T follicular helper cell (primary cell): ENCODE data around the gene AOAH.
"Not testable (repeated sequence)": the region's sequence is repeated elsewhere in the genome, so short reads cannot be mapped to it uniquely, and the experiment has no call there.

Experiments
- DNase-seq: peaks from one replicate; pipeline ENCODE4 v3.0.0-alpha.2; 2020; ENCODE audit warnings: low read depth

AOAH gene

DNA sequence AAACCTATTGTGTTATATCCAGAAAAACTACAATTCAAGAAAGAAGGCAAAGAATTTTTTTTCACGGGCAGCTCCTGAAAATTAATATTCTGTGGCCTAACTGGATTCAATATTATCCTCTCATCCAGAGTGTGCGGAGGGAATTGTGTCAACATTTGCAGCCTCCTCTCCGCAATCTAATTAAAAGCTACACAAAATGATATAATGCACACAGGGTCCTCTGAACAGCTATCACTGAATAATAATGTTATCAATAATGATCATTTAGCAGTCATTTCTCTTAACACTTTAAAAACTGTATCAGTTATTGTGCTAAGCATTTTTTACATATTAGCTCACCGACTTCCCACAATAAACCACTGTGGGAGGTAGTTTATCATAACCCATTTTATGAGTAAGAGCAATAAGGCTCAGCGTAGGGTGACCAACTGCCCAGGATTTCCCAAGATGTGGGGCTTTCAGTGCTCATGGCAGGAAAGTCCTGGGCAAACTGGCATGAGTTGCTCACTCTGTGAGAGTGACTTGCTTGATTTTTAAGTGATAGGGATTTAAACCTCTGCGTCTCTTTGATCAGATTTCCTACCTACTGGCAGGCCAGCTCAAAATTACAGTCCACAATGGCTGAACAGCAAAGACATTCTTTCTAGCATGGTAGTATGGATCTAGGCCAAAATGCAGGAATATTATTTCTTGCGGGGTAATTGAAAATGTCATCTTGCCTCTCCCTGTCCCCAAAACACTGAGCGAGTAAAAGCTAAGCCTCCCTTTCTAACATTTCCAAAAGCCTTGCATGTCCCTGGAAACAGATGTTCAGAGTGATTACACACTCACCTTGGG lies 65.7 kb downstream of the AOAH start:
- no peak for DNase-seq

DNA sequence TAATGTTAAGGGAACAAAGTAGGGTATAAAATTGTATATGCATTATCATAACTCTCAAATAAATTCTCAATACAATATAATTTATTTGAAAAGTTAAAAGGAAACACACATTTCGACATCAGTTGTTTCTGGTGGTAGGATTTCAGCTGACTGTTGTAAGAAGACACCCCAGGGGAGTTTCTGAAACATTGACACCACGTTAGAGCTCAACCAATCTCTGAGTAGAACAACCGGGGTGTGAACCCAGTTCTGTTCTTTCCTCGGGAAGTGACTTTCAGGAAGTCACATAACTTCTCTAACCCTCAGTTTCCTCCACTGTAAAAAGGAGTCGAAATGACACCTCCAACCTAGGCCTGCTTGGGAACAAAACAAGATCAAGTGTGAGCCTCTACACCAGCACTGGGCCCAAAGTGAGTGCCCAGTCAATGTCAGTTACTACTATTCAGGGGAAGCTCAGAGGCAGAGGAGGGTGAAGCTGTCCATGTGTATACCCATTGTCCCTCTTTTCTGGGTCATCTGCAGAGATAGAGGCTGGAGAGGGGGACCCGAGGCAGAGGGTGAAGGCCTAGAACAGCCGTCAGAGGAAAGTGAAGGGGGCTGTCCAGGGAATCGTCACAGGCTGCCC lies 67.1 kb downstream of the AOAH start:
- DNase-seq: no peak

DNA sequence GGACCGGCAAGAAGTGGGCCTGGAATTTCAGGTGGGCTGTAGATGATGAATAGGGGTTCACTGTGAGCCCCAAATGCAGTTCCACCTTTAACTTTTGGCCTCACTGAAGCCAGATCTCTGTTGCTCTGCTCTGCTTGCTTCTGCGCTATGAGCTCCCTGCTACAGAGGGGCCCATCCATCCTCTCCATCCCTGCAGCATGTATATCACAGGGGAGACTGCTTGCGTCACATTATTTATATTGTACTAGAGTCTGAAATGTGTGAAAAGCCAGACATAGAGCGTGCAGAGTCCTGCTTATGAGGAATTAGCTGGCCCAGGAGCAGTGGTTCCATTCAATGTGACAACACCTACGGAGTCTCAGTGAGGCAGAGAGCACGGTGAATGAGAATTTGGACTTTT lies 69.9 kb downstream of the AOAH start:
- no peak for DNase-seq

DNA sequence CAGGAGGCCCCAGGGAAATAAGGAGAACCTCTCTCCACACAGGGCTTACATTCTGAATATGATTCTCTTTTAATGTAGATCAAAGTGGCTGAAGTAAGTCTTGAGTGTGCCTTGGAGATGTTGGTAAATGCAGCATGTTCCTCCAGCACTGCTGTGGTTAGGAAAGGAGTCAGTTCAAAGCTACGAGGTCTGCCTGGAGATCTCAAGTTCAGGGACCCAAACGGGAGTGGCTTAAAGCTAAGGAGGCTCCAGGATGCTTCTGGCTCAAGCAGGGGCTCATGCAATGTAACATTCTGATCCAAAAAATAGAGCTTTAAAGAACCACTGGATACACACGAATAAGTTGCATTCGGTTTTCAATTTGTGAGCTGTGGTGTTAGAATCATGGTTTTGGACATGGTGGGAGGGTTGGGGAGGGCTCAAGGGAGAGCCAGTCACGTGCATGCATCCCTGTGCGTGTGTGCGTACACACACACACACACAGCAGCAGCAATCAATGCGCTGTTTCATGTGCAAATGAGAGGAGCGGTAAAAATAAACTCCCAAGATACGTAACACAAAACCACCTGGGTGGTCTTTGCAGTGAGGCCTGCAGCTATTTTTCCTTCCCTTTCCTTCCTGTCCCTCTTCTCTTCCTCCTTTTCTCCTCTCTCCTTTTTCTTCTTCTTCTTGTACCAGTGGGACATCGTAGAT lies 70.5 kb downstream of the AOAH start:
- no peak for DNase-seq

DNA sequence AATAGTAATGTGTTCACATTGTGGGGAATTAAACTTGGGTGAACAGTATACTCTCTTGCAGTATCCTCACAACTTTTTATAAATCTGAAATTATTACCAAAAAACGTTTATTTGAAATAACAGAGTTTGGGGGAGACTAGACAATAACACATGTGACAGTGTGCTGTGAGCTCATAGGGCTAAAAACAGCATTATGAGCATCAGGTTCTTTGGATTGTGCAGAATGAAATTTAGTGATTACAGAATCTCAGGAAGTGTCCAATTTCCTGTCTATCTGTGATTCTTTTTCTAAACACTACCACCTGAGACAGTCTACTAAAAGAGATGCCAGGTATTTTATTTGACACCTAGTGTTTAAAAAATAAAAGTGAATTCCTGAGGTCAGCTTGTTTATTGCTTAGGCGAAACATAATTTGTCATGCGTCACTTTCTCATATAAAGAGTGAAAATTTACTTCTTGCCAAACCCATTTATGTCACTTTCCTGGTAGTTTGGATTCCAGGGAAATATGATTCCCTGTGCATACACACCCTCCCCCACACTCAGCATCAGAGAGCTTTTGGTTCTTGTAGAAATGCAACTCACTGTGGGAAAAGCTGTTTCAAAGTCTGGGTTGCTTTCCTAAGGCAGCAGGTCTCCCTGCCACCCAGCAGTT lies 71.2 kb downstream of the AOAH start:
- DNase-seq: no peak

GRCh38 chr7:36652431-36652830 lies 71.9 kb downstream of the AOAH start:
- no peak for DNase-seq

GRCh38 chr7:36651404-36651803 lies 72.9 kb downstream of the AOAH start:
- DNase-seq: no peak

DNA sequence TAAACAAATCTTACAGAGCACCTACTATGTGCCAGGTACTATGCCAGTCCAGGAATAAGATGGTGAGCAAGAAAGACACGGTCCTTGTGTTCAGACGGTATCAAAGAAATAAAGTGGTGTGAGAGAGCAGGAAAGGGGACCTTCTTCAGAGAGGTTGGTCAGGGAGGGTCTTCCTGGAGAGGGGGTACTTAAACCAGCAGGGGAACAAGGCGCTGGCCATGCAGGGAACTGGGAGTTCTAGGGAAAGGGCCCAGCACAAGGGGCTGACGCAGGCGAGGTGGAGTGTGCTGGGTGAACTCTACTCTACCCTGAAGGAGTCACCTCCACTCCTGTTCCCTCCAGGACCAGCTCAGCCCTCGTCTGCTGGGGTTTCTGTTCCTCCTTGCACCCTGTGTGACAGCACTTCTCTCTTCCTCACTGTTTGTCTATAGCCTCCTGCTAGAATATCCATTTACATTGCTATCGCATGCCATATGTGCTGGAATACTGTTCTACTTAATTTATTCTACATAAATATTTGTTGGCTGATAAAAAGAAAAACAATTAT lies 73.5 kb downstream of the AOAH start:
- no peak for DNase-seq

DNA sequence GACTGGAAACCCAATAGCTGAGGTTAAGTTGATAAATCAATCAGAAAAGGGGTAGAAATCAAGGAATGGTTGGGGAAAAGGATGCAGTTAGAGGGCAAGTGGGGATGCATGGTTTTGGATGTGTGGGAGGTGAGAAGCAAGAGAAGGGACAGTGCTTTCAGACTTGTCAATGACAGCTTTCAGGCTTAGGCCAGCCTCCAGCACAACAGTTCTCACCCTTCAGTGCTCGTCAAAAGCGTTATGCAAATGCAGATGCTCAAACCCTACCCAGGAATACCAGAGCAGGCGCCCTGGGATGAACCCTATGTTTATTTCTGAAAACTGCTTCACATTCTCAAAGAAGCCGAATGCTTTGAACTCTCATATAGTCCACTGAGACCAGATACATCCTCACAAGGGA lies 74.0 kb downstream of the AOAH start:
- no peak for DNase-seq

- not testable (repeated sequence) for DNase-seq
Observed at GRCh38 chr7:36649319-36649718, 75.0 kb downstream of the AOAH start.

DNA sequence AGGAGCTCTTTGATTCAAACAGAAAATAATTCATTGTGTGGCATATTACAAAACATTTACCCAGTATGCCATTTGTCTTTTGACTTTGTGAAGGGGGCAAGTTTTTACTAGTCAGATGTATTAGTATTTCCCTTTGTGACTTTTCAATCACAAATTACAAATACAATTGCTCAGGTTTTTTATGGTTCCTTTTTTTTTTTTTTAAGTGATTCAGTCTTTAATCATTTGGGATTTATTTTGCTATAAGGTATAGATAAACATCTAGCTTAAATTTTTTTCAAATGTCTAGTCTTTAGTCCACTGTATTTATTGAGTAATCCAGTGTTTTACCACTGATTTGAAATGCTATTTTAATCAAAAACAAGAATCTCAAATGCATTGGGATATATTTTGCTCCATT lies 75.9 kb downstream of the AOAH start:
- DNase-seq: no peak

- DNase-seq: no peak
Observed at GRCh38 chr7:36644625-36645422, 79.5 kb downstream of the AOAH start.

DNA sequence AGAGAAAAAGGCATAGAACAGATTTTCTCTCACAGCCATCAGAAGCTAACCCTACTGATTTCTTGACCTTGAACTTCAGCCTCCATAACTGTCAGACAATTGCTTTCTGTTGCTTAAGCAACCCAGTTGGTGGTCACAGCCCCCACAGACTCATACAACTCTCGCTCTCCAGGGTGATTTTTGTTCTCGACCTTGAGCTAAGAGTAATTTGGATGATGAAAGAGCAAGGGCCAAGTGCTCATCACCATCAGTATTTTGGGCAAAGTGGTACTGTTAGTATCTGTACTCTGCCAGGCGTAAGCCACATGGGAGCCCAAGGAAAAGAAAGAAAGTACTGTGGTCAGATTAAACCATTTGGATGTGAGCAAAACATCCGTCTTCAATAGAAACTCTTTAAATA lies 81.9 kb downstream of the AOAH start:
- DNase-seq: no peak

- no peak for DNase-seq
Observed at GRCh38 chr7:36642010-36642409, 82.3 kb downstream of the AOAH start.

- DNase-seq: no peak
Observed at GRCh38 chr7:36640682-36641081, 83.6 kb downstream of the AOAH start.

DNA sequence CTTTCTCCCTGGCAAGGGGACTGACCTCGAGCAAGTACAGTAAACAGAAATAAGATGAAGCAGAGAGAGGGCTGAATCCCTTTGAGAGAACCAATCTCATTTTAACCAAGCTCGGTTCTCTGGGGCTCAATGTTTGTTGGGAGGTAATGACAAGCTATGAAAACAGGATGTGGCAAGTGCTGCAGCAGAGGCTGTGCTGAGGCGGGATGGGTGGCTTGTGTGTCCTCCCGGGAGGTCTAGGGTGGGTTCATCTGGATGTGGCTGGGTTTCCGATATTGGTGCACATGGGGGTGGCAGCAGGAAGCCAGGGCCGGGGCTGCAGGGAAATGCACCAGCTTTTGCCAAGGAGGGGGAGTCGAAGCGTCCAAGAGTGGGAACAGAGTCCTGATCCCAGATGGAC lies 84.5 kb downstream of the AOAH start:
- peak; percentile 14 for DNase-seq

- DNase-seq: no peak
Observed at GRCh38 chr7:36638586-36639263, 85.6 kb downstream of the AOAH start.

GRCh38 chr7:36638140-36638539 lies 86.2 kb downstream of the AOAH start:
- DNase-seq: no peak

- no peak for DNase-seq
Observed at GRCh38 chr7:36637417-36637816, 86.9 kb downstream of the AOAH start.

GRCh38 chr7:36636126-36636525 lies 88.2 kb downstream of the AOAH start:
- DNase-seq: no peak

- DNase-seq: no peak
Observed at GRCh38 chr7:36635091-36635490, 89.2 kb downstream of the AOAH start.
